A673 (cell line): Measurements from ENCODE around the gene ZSCAN10. TPM values are rescaled to one million over a fixed set of nuclear protein-coding genes. Genes with fewer than 3 reads are reported as not detected.

ENCODE experiments used
- BruUV-seq: library from RNA; stranded (reverse); fragments of 400-500 nt; replicated peaks from 2 replicates; lab custom pipeline; 2021; lab: Mats Ljungman, UMichigan
- CTCF ChIA-PET: fragments of 300-600 bp; sonication (Branson Sonifier 250); formaldehyde crosslinking; loops from one replicate; lab custom pipeline; 2022; ENCODE audit warnings: antibody characterized with exemption; lab: Charles Lee
- POLR2A ChIA-PET: fragments of 300-600 bp; sonication (Branson Sonifier 250); formaldehyde crosslinking; loops from one replicate; lab custom pipeline; 2022; ENCODE audit warnings: antibody characterized with exemption; ENCODE audit not compliant: low non-redundant PET; lab: Charles Lee
- DNase-seq: peaks from one replicate; pipeline ENCODE4 v3.0.0-alpha.2; 2015; ENCODE audit warnings: low spot score
- H3K27ac ChIP-seq: fragments of 200-600 bp; sonication (generic); 2 replicates; pipeline ENCODE4 v1.5.1; 2016; ENCODE audit warnings: mixed run types, low read depth, mild to moderate bottlenecking, mixed read lengths, antibody characterized with exemption, low read length; ENCODE audit not compliant: poor library complexity, severe bottlenecking
- H3K27me3 ChIP-seq: fragments of 200-600 bp; sonication (generic); replicated peaks from 2 replicates; pipeline ENCODE4 v1.6.1; 2017; ENCODE audit warnings: mixed run types, low read depth, mild to moderate bottlenecking, mixed read lengths, antibody characterized with exemption, low read length; ENCODE audit not compliant: insufficient read depth, poor library complexity
- H3K36me3 ChIP-seq: fragments of 200-600 bp; sonication (generic); 2 replicates; pipeline ENCODE4 v1.6.1; 2016; ENCODE audit warnings: mixed run types, mild to moderate bottlenecking, mixed read lengths, antibody characterized with exemption, low read length; ENCODE audit not compliant: insufficient read depth, poor library complexity, severe bottlenecking
- H3K4me1 ChIP-seq: fragments of 200-600 bp; sonication (generic); 2 replicates; pipeline ENCODE4 v1.6.1; 2017; ENCODE audit warnings: mixed run types, mild to moderate bottlenecking, mixed read lengths, antibody characterized with exemption, low read length; ENCODE audit not compliant: insufficient read depth, poor library complexity, severe bottlenecking
- H3K4me3 ChIP-seq: fragments of 200-600 bp; sonication (generic); 2 replicates; pipeline ENCODE4 v1.5.1; 2016; ENCODE audit warnings: low read depth, mixed run types, mild to moderate bottlenecking, mixed read lengths, low read length; ENCODE audit not compliant: poor library complexity, severe bottlenecking
- H3K9me3 ChIP-seq: fragments of 200-600 bp; sonication (generic); 2 replicates; pipeline ENCODE4 v1.6.1; 2016; ENCODE audit warnings: mixed run types, low read depth, mild to moderate bottlenecking, mixed read lengths, antibody characterized with exemption, low read length; ENCODE audit not compliant: poor library complexity, severe bottlenecking
- EZH2 ChIP-seq: fragments of 200-600 bp; sonication (generic); IDR thresholded peaks from 2 replicates; pipeline ENCODE4 v1.6.1; 2017; ENCODE audit warnings: borderline replicate concordance, low read depth, mild to moderate bottlenecking, mixed read lengths, antibody characterized with exemption, low read length; ENCODE audit not compliant: poor library complexity, severe bottlenecking
- intact Hi-C: fragments of 100-400 bp; cut with micrococcal nuclease; formaldehyde crosslinking; loops from one replicate; pipeline ENCODE4 v1.10.0; 2022; ENCODE audit not compliant: unreplicated experiment
- total RNA-seq: library from RNA; stranded (reverse); gene quantifications from 2 replicates; pipeline ENCODE4 v1.2.3, GENCODE V29; 2021
- TF ChIP-seq, protein P1 (sequence below): fragments of 300-800, 200-600 bp; sonication (generic); conservative IDR thresholded peaks from 2 replicates; pipeline ENCODE4 v1.5.1; 2017; ENCODE audit warnings: low read depth, mild to moderate bottlenecking, antibody characterized with exemption, low read length, moderate library complexity, mixed read lengths

The ZSCAN10 gene
- total RNA-seq, 1 experiment from 2014 or later: not detected

DNA sequence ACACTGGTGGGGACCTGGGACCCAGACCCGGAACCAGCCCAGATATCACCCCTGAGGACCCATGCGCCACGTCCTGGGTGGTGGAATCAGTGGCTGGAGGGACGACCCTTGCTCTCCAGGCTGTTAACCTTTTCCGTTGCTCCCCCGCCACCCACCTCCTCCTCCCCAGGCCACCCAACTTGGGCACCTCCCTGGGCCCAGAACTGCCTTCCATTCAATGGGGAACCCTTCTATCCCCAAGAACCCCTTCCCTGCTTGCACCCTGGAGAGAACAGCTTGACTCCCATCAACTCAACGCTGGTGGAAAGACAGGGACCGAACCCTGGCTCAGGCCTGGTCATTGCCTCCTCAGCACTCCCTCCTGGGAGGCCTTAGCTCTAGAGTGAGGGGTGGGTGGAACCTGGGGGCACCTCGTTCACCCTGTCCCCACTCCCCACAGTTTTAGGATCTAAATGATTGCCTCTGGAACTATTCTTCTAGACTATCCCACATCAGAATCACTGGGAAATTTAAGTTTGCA, 39.3 kb downstream of the ZSCAN10 start:
- peak overlapping the region; percentile 93 for H3K4me3 ChIP-seq
- BruUV-seq: no TSS peak
- intact Hi-C loops: loop anchor here (5.0 to 10.0 kb wide), 2 partner anchors 68 to 95 kb away; no protein-coding TSS in a partner anchor
- peak overlapping the region; percentile 88 for H3K27ac ChIP-seq
- H3K9me3 ChIP-seq: no peaks in the 10 kb centered on the region
- H3K27me3 ChIP-seq: no peaks in the 10 kb centered on the region
- no peak for DNase-seq
- H3K4me1 ChIP-seq: peaks cover 5% of the 10 kb centered on the region
- H3K36me3 ChIP-seq: no peaks in the 10 kb centered on the region
- POLR2A ChIA-PET: no interaction called here
- TF ChIP-seq, protein P1, sequence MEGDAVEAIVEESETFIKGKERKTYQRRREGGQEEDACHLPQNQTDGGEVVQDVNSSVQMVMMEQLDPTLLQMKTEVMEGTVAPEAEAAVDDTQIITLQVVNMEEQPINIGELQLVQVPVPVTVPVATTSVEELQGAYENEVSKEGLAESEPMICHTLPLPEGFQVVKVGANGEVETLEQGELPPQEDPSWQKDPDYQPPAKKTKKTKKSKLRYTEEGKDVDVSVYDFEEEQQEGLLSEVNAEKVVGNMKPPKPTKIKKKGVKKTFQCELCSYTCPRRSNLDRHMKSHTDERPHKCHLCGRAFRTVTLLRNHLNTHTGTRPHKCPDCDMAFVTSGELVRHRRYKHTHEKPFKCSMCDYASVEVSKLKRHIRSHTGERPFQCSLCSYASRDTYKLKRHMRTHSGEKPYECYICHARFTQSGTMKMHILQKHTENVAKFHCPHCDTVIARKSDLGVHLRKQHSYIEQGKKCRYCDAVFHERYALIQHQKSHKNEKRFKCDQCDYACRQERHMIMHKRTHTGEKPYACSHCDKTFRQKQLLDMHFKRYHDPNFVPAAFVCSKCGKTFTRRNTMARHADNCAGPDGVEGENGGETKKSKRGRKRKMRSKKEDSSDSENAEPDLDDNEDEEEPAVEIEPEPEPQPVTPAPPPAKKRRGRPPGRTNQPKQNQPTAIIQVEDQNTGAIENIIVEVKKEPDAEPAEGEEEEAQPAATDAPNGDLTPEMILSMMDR: no peak
- no peak for TF ChIP-seq EZH2
- CTCF ChIA-PET: interaction anchor here (1.0 kb wide), 1 partner anchor 33 kb away, joined by 3 read pairs; no protein-coding TSS in a partner anchor

DNA sequence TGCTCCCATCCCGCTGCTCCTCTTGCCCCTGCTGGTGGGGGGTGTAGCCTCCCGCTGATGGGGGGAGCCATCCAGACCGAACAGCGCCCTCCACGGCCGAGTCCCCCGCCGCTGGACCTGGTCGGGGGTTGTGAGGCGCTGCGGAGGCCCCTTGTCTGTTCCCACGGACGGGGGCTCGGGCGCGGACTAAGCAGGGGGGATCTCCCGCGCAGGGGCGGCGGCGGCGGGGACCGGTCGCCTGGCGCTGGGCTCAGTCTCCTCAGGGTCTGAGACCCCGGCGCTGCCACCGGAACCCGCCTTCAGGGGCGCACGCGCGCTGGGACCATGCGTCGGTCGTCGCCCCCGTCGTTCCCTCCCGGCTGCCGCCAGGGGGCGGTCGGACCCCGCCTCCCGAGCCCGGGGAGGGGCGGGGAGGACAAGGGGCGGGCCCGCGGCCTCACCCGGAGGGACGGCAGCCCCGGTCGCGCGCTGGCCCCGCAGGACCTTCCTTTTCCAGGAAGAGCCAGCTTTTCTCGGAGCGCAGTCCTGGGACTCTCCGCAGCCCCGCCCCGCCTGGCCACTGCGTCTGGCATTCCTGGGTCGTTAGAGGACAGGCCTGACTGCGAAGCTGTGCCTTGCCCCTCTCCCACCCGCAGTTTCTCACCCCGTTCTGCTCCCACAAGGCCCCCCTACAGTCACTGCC, 39.9 kb downstream of the ZSCAN10 start:
- H3K27me3 ChIP-seq: no peaks in the 10 kb centered on the region
- TF ChIP-seq EZH2: no peak
- TF ChIP-seq, protein P1: peak; percentile 69
- H3K36me3 ChIP-seq: no peaks in the 10 kb centered on the region
- intact Hi-C loops: loop anchor here (10.0 kb wide), 1 partner anchor 96 kb away; no protein-coding TSS in a partner anchor
- BruUV-seq: no TSS peak
- ChIA-PET POLR2A (no interaction called here), CTCF (interaction anchor here (0.6 to 1.0 kb wide), 5 partner anchors 27 to 70 kb away, joined by 3 to 10 read pairs (median 5); partner anchors contain the start of genes HCFC1R1 and THOC6)
- H3K27ac ChIP-seq: peak overlapping the region; percentile 88
- H3K4me3 ChIP-seq: peak overlapping the region; percentile 93
- H3K4me1 ChIP-seq: peaks cover 5% of the 10 kb centered on the region
- H3K9me3 ChIP-seq: no peaks in the 10 kb centered on the region
- DNase-seq: peak; percentile 87

DNA sequence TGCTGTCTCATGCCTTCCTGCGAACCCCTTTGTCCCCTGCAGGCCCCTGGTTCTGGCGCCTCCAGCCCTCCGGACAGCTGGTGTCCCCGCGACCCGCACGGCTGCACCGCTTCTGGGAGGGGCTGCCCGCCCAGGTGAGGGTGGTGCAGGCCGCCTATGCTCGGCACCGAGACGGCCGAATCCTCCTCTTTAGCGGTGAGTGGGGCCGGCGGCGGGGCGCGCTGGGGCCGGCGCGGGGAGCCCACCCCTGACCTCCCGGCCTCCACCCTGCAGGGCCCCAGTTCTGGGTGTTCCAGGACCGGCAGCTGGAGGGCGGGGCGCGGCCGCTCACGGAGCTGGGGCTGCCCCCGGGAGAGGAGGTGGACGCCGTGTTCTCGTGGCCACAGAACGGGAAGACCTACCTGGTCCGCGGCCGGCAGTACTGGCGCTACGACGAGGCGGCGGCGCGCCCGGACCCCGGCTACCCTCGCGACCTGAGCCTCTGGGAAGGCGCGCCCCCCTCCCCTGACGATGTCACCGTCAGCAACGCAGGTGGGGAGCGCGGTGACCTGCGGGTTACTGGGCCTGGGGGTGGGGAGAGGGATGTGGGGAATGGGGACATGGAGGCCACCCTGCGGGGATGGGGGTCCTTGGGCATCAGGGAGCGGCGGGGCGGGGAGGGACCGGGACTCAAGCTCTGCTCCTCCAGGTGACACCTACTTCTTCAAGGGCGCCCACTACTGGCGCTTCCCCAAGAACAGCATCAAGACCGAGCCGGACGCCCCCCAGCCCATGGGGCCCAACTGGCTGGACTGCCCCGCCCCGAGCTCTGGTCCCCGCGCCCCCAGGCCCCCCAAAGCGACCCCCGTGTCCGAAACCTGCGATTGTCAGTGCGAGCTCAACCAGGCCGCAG, 40.7 kb downstream of the ZSCAN10 start:
- intact Hi-C loops: loop anchor here (10.0 kb wide), 1 partner anchor 96 kb away; no protein-coding TSS in a partner anchor
- peaks cover 5% of the 10 kb centered on the region for H3K4me1 ChIP-seq
- peak; percentile 37 for DNase-seq
- CTCF ChIA-PET: interaction anchor here (0.6 to 1.0 kb wide), 6 partner anchors 11 to 93 kb away, joined by 3 to 12 read pairs (median 6); partner anchors contain the start of genes HCFC1R1 and THOC6
- TF ChIP-seq EZH2: no peak
- TF ChIP-seq, protein P1: no peak
- H3K27ac ChIP-seq: peak overlapping the region; percentile 88
- H3K27me3 ChIP-seq: no peaks in the 10 kb centered on the region
- H3K36me3 ChIP-seq: no peaks in the 10 kb centered on the region
- H3K9me3 ChIP-seq: no peaks in the 10 kb centered on the region
- POLR2A ChIA-PET: no interaction called here
- no TSS peak for BruUV-seq
- H3K4me3 ChIP-seq: peak overlapping the region; percentile 93
